Esophagus squamous epithelium (tissue), 4 donors: ENCODE results near the gene LTF.

Source experiments
- POLR2A ChIP-seq, 4 donors: fragments of 450-650 bp; IDR thresholded peaks; one replicate each; pipeline ENCODE4 v1.6.1; 2017; ENCODE audit warnings: antibody characterized with exemption in 4 of 4, mild to moderate bottlenecking in 4 of 4, moderate library complexity in 3 of 4
- TF ChIP-seq, protein P1 (sequence below), 6 experiments: fragments of 450-650 bp in 4 of 6; fragments of 200-600 bp in 2 of 6; sonication (generic) in 2 of 6; IDR thresholded peaks; one replicate each; pipeline ENCODE4 v1.5.1; 2016 to 2019; ENCODE audit warnings: antibody characterized with exemption in 6 of 6, mild to moderate bottlenecking in 4 of 6, moderate library complexity in 4 of 6

DNA sequence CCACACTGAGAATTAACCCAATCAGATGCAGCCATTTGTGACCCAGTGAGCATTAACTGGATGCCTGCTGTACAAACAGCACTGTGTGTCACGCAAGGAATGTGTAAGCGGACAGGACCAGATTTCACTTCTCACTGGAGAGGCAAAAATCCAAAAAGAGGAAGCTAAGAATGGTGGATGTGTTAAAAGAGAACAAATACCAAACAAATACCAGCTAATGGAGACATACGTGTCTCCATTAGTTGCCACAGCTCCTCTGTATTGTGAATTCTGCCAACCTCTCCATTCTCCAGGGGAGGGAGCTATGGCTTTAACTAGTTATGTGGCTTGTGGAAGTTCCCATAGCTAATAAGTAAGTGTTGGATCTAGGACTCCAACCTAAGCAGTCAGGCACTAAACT is 2.6 kb downstream of the LTF start:
- TF ChIP-seq, protein P1, sequence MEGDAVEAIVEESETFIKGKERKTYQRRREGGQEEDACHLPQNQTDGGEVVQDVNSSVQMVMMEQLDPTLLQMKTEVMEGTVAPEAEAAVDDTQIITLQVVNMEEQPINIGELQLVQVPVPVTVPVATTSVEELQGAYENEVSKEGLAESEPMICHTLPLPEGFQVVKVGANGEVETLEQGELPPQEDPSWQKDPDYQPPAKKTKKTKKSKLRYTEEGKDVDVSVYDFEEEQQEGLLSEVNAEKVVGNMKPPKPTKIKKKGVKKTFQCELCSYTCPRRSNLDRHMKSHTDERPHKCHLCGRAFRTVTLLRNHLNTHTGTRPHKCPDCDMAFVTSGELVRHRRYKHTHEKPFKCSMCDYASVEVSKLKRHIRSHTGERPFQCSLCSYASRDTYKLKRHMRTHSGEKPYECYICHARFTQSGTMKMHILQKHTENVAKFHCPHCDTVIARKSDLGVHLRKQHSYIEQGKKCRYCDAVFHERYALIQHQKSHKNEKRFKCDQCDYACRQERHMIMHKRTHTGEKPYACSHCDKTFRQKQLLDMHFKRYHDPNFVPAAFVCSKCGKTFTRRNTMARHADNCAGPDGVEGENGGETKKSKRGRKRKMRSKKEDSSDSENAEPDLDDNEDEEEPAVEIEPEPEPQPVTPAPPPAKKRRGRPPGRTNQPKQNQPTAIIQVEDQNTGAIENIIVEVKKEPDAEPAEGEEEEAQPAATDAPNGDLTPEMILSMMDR (IDR thresholded peaks at IDR 0.05), result no peak
- no peak for TF ChIP-seq POLR2A (IDR thresholded peaks at IDR 0.05)
